GM18873 (cell line): ENCODE results near the gene RAP1GAP.
"Not testable (repeated sequence)": the region's sequence is repeated elsewhere in the genome, so short reads cannot be mapped to it uniquely, and the experiment has no call there.

Experiments used
- ATAC-seq: cut with Tn5 transposase; IDR thresholded peaks from one replicate; pipeline ENCODE4 v1.9.1; 2021; ENCODE audit warnings: mild to moderate bottlenecking, moderate library complexity, moderate number of reproducible peaks; ENCODE audit not compliant: unreplicated experiment, low FRiP score

The RAP1GAP gene

DNA sequence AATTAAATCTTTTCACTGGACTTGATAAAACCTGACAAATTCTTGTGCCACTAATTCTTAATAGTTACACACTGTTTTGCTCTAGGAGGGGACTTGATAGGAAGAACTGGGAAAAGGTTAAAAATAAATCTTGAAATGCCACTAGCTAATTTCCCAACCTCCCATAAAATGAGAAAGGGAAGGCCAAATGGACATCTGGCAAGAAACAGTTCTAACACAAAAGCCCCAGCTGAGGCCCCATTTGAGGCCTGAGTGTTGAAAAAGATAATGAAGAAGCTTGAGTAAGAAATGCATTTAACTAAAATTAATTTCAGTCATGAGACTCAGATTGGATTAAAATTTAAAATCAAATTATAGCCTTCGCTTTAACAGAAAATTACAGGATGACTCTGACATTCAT is 11.2 kb upstream of the RAP1GAP start:
- ATAC-seq, result no peak

DNA sequence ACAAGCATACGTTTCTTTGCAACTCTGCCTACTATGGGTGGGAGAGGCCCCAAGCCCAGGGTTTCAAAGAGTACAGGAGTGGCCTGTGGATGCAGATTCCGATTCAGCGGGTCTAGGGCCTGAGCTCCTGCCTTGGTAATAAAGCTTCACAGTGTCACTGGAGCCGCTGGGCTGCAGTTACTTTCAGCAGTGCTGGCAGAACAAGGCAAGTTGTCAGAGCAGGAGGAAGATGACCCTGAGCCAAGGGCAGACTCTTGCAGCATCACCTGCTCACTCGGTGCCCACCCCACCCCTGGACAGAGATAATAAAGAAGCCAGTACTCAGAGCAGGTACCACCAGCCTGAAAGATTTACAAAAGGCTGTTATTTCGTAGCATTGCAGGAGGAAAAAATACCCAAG is 8.0 kb upstream of the RAP1GAP start:
- no peak for ATAC-seq

DNA sequence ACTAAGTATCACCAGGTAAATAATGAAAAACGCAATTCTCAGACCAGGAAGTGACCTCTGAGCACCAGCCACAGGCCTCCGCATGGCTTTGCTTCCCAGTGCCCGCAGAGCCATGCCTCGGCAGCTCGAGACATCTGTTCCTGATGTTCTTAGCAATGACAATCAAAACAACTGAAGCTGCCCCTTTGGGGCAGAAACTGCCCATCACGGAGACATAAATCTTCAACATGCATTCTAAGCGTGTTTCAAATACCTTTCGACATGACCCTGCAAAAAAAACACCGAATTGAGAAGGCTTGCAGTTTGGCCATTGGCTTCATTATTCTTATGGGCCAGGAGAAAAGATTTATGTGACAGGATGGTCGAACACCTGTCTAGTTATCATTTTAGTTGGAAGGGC is 5.8 kb upstream of the RAP1GAP start:
- ATAC-seq, result no peak

GRCh38 chr1:21673853-21674252 is 4.7 kb upstream of the RAP1GAP start:
- not testable (repeated sequence) for ATAC-seq

DNA sequence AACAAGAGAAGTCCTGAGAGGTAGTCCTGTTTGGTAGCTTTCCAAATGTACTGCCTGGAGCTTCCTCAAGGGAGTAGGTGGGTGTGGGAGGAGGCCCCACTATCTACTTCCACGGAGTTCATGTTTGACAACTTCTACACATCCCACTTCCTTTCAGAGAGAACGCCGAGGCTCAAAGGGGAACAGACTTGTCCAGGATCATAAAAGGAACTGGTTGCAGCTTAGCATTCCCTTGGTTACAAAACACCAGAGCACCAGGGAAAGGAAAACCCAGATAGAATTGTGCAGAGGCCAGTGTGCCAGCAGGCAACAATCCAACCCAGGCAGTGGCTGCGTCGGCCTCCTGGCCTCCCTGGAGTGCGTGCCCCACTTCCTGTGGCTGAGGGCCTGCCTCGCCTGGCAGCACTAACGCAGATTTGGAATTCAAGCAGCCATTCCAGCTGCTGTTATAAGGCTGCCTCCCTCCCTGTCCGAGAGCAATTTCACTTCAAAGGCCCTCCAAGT is 4.2 kb upstream of the RAP1GAP start:
- ATAC-seq, result no peak

- no peak for ATAC-seq
Measured at GRCh38 chr1:21672478-21673276, 3.5 kb upstream of the RAP1GAP start.

GRCh38 chr1:21671915-21672314 is 2.8 kb upstream of the RAP1GAP start:
- ATAC-seq, result no peak

DNA sequence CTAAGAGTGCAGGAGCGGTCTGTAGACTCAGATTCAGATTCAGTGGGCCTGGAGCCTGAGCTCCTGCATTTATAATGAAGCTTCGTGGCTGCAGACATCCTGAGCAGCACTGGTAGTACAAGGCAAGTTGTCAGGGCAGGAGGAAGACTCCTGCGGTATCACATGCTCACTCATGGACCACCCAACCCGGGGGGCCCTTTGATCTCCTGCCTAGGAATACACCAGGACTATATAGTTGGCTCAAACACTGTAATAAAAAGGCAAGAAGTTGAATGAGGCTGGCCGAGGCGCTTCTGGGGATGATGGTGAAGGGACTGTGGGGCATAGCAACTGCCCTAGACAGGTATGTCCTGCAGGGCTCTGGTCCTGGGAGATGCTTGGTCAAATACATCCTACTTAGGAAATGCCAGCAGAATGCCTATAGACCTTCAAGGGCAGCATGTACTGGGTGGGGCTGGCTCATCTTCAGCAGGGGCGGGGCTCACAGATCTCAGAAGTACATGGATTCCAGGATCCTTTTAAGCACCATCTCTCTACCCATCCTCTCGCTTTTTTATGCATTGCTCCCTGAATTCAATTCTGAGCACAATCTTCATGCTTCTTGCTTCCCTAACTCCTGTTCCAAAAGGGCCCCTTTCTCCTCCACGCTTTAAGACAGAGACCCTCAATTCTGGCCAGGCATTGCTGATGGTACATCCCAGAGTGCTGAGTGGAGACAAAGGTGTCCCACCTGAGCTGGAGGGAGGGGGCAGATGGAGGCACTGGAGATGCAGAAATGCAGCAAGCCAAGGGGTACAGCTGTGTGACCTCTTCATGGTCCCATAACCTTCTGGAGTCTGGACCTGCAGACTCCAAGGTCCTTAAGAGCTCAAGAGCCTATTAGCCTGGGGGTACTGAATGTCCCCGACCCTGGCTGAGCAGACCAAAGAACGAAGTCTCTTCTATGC is 2.1 kb upstream of the RAP1GAP start:
- ATAC-seq, result no peak

DNA sequence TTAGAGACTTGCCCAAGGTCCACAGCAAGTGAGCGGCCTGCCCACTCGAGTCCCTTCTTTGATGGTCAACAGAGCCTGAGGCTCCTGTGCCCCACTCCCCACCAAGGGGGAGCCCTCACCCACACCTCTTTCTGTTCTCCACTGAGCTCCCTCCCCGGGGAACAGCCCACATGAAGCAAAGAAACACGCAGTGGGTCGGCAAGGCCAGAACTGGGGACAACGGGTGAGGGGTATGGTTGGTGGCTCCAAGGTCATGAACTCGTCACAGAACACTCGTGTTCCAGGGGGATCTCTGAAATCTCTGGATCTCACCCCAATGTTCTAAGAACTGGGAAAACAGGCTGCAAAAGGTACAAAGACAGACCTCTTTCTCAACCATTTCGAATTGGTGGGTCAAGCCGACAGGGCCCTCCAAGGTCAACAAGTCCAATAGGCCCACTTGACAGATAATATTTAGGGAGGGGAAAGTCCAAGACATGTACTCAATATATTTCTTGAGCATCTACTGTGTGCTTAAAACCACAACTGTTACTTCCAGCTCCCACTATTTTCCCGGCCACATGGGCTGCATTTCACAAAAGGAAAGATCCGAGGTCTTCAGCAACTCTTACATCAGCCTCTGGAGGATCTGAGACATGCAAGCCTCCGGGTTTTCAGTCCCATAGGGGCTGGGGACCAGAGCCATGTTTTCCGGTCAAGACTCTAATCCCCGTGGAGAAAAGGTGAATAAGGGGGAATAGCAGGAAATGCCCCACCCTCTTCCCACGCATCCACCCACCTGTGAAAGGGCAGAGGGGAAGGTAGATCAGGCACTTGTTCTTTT is 1.1 kb upstream of the RAP1GAP start:
- no peak for ATAC-seq

- ATAC-seq, result no peak
Measured at GRCh38 chr1:21668951-21669257, 253 bp downstream of the RAP1GAP start.

GRCh38 chr1:21668232-21668950 is 766 bp downstream of the RAP1GAP start:
- ATAC-seq, result no peak

- no peak for ATAC-seq
Measured at GRCh38 chr1:21667348-21668231, 1.6 kb downstream of the RAP1GAP start.

GRCh38 chr1:21666576-21667320 is 2.4 kb downstream of the RAP1GAP start:
- no peak for ATAC-seq

GRCh38 chr1:21665711-21666575 is 3.2 kb downstream of the RAP1GAP start:
- ATAC-seq, result no peak

DNA sequence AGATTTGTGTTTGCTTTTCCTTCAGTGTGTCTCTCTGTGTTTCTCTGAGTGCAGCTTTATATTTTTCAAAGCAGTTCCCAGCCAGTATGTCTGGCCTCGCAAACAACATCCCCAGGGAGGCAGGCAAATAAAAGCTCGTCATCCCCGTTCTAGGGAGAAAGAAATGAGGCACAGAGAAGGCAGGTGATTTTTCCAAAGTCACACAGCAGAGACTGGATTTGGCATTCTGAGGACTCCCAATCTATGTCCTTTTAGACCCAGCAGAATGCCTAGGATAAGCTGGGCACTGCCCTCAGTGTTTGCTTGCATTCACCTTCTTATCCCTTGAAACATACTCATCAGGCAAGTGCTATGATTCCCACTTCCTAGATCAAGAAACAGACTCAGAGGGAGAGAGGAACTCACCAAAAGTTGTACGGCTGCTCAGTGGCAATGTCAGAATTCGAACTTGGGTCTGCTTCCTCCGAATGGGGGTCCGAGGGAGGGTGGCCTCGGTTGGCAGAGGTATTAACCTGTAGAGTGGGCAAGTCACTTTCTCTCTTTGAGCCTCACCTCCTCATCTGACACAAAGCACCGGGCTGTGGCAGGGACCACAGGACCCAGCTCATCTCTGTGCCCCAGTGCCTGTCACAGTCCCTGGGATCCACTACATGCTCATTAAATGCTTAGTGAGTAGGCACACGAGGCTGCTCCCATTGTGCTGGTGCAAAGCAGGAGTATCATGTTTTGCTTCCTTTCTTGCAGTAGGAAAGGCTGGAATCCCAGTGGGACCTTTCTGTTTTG is 4.2 kb downstream of the RAP1GAP start:
- no peak for ATAC-seq

GRCh38 chr1:21663951-21664805 is 5.0 kb downstream of the RAP1GAP start:
- ATAC-seq, result no peak
